GM23248 (cell line): ENCODE data around the gene CHCHD2.

Source experiments
- EZH2 ChIP-seq: fragments of 200-600 bp; sonication (generic); IDR thresholded peaks from 2 replicates; pipeline ENCODE4 v1.6.1; 2018; ENCODE audit warnings: antibody characterized with exemption, mild to moderate bottlenecking; ENCODE audit not compliant: insufficient read depth, poor library complexity, severe bottlenecking
- EZH2phosphoT487 ChIP-seq: fragments of 200-600 bp; sonication (generic); IDR thresholded peaks from 2 replicates; pipeline ENCODE4 v1.6.1; 2018; ENCODE audit warnings: antibody characterized with exemption, moderate library complexity, mild to moderate bottlenecking, low read depth; ENCODE audit not compliant: insufficient read depth

DNA sequence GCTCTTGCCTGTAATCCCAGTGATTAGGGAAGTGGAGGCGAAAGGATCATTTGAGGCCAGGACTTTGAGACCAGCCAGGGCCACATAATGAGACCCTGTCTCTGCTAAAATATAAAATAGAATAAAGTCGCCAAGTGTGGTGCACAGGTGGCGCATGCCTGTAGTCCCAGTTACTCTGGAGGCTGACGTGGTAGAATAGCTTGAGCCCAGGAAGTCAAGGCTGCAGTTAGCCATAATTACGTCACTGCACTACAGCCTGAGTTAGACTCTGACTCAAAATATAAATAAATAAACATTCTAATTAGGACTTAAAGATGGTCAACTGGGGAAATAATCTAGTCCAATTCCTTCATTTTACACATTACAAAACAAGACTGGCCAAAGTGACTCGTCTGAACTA, 768 bp downstream of the CHCHD2 start:
- TF ChIP-seq EZH2phosphoT487 (no peak), EZH2 (no peak)
